Measurements from ENCODE around the gene SHOC2. TPM values are rescaled to one million over a fixed set of nuclear protein-coding genes. Genes with fewer than 3 reads are reported as not detected.

SHOC2 gene
- polyA plus RNA-seq, 3 donors = 13.9 to 69.9 (median 68.9) TPM

DNA sequence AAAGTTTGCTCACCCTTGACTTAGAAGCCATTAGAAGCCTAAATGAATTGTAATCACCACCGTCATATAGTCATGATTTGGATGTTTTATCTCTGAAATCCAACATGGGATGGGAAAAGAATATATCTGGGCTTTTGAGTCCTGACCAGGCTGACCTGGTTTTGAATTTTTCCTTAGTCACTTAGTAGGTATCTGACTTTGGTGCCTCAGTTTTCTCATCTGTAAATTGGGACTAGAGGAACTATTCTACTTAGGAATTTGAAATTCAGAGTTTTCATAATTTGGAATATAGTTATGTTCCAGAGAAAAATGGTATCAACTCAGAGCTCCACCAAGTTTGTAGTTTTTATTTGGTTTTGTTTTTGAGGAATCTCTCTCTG lies 40.9 kb downstream of the SHOC2 start:
- no peak overlapping the region for H3K27ac ChIP-seq (ENCODE audit: low read depth in 1 of 2, low read length in 2 of 2)
- peaks cover 5 to 14% of the 10 kb centered on the region in 2 donors for H3K36me3 ChIP-seq (replicated peaks in 1 of 2; ENCODE audit: control insufficient read depth in 1 of 2, insufficient read depth in 2 of 2, low read length in 2 of 2)
- no peak overlapping the region for H3K27ac Mint-ChIP-seq
- peaks cover 100% of the 10 kb centered on the region for H3K79me2 ChIP-seq (ENCODE audit: insufficient read depth, low read length)
- H3K4me1 ChIP-seq (ENCODE audit: control insufficient read depth in 1 of 2, insufficient read depth in 2 of 2, low read length in 2 of 2) = no peaks in the 10 kb centered on the region
- H3K27me3 Mint-ChIP-seq (ENCODE audit: low read depth in 3 of 3) = no peaks in the 10 kb centered on the region
- no peaks in the 10 kb centered on the region for H3K27me3 ChIP-seq (ENCODE audit: control insufficient read depth in 2 of 2, insufficient read depth in 2 of 2, low read length in 2 of 2)
- peaks cover 6 to 14% of the 10 kb centered on the region in 2 donors for H3K36me3 Mint-ChIP-seq
- no peak for TF ChIP-seq CTCF (IDR thresholded peaks at IDR 0.05)
- WGBS (ENCODE audit: insufficient coverage) = no CpG with 5 or more reads among the region's 1 CpG
- H3K9ac ChIP-seq (ENCODE audit: insufficient read depth, low read length, poor library complexity, severe bottlenecking) = no peak overlapping the region
- peaks cover 99% of the 10 kb centered on the region for H4K20me1 ChIP-seq (ENCODE audit: insufficient read depth, low read length)
- no peak overlapping the region for H3K4me2 ChIP-seq (replicated peaks; ENCODE audit: extremely low read depth, low read length, poor library complexity, severe bottlenecking)
- no peaks in the 10 kb centered on the region for H3K9me3 ChIP-seq (replicated peaks in 1 of 2; ENCODE audit: control insufficient read depth in 1 of 2, insufficient read depth in 1 of 2, low read length in 2 of 2)
- H3K4me3 ChIP-seq (replicated peaks in 1 of 3; ENCODE audit: low read depth in 2 of 3, low read length in 3 of 3) = no peak overlapping the region
- H3K9me3 Mint-ChIP-seq = no peaks in the 10 kb centered on the region
- no peak for DNase-seq
- no peak overlapping the region for H3K4me3 Mint-ChIP-seq
- intact Hi-C loops (cut with micrococcal nuclease) = no loop called here
- H3K4me1 Mint-ChIP-seq = peaks cover 19% of the 10 kb centered on the region
- H2AFZ ChIP-seq (ENCODE audit: insufficient read depth, low read depth, low read length, poor library complexity, severe bottlenecking) = no peak overlapping the region

DNA sequence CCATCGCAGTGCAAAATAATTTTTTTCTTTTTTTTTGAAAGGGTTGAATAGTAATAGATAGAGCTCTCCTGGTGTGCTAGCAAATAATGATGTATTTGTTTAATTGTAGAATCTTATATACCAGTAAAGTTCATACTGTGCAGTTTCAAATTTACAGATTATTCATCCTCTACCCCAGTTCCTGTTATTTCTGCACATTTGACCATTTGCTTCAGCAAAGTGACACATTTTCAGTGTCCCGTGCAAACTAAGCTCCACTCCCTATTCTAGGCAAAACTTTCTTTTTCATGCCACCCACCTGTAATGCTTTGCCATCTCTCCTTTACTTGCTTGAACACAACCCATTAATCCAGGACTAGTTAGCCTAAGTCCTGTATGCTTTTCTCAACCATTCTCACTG lies 43.0 kb downstream of the SHOC2 start:
- Histone ChIP-seq H3K27me3 (ENCODE audit: control insufficient read depth in 2 of 2, insufficient read depth in 2 of 2, low read length in 2 of 2) (no peaks in the 10 kb centered on the region), H3K79me2 (ENCODE audit: insufficient read depth, low read length) (peaks cover 100% of the 10 kb centered on the region), H3K9me3 (replicated peaks in 1 of 2; ENCODE audit: control insufficient read depth in 1 of 2, insufficient read depth in 1 of 2, low read length in 2 of 2) (no peaks in the 10 kb centered on the region), H3K4me2 (replicated peaks; ENCODE audit: extremely low read depth, low read length, poor library complexity, severe bottlenecking) (no peak overlapping the region), H4K20me1 (ENCODE audit: insufficient read depth, low read length) (peaks cover 99% of the 10 kb centered on the region), H2AFZ (ENCODE audit: insufficient read depth, low read depth, low read length, poor library complexity, severe bottlenecking) (no peak overlapping the region), H3K9ac (ENCODE audit: insufficient read depth, low read length, poor library complexity, severe bottlenecking) (no peak overlapping the region), H3K4me1 (ENCODE audit: control insufficient read depth in 1 of 2, insufficient read depth in 2 of 2, low read length in 2 of 2) (no peaks in the 10 kb centered on the region), H3K27ac (ENCODE audit: low read depth in 1 of 2, low read length in 2 of 2) (no peak overlapping the region), H3K36me3 (replicated peaks in 1 of 2; ENCODE audit: control insufficient read depth in 1 of 2, insufficient read depth in 2 of 2, low read length in 2 of 2) (peaks cover 5 to 20% of the 10 kb centered on the region in 2 donors), H3K4me3 (replicated peaks in 1 of 3; ENCODE audit: low read depth in 2 of 3, low read length in 3 of 3) (no peak overlapping the region)
- 57% methylated on average over 1 of the region's 2 CpGs for WGBS (ENCODE audit: insufficient coverage)
- intact Hi-C loops (cut with micrococcal nuclease) = no loop called here
- no peak for DNase-seq
- Mint-ChIP-seq H3K4me3 (no peak overlapping the region), H3K27ac (peak overlapping the region in 1 of 7 donors; percentile 6), H3K4me1 (peaks cover 21% of the 10 kb centered on the region), H3K27me3 (ENCODE audit: low read depth in 3 of 3) (no peaks in the 10 kb centered on the region), H3K9me3 (no peaks in the 10 kb centered on the region), H3K36me3 (peaks cover 10 to 17% of the 10 kb centered on the region in 2 donors)
- TF ChIP-seq CTCF (IDR thresholded peaks at IDR 0.05) = no peak
